K562 (cell line): ENCODE results near the gene ADARB2. TPM values are rescaled to one million over a fixed set of nuclear protein-coding genes. Genes with fewer than 3 reads are reported as not detected.

Experiments used
- ATAC-seq: fragments of 200-7000 bp; cut with Tn5 transposase; 3 replicates; pipeline ENCODE4 v1.9.1; 2020; ENCODE audit warnings: moderate library complexity
- BruUV-seq: library from RNA; stranded (reverse); fragments of 400-500 nt; replicated peaks from 2 replicates; lab custom pipeline; 2021; lab: Mats Ljungman, UMichigan
- CTCF ChIA-PET: fragments of 300-600 bp; formaldehyde crosslinking; extraction: SDS; loops from one replicate; lab custom pipeline; 2021; ENCODE audit warnings: low intra/inter-chr PET ratio; lab: Yijun Ruan, JAX
- POLR2A ChIA-PET: fragments of 300-600, 350-650 bp; sonication (Branson Sonifier 250); formaldehyde crosslinking; extraction: SDS; loops from one replicate; lab custom pipeline; 2021; ENCODE audit warnings: antibody characterized with exemption, inconsistent platforms; lab: Yijun Ruan, JAX
- DNase-seq, 4 experiments: peaks; one replicate each; pipeline versions ENCODE4 v3.0.0 to v3.0.0-alpha.2; 2011 to 2018; ENCODE audit warnings: low spot score in 3 of 4, mixed read lengths in 3 of 4; ENCODE audit errors: extremely low read depth in 1 of 4
- FAIRE-seq: peaks from 2 replicates; lab custom pipeline; 2011; peaks lifted over from hg19 to GRCh38; lab: Jason Lieb, UNC
- H2AFZ ChIP-seq: 2 replicates; pipeline ENCODE4 v1.6.0; 2011; ENCODE audit warnings: low read depth, low read length, control low read depth, inconsistent platforms
- H3K27ac ChIP-seq: fragments of 200-600 bp; 3 replicates; pipeline ENCODE4 v1.8.0; 2011; ENCODE audit warnings: low read depth, mild to moderate bottlenecking, control low read depth, inconsistent platforms, low read length, moderate library complexity, mixed read lengths; ENCODE audit errors: extremely low read depth
- H3K27me3 ChIP-seq, 2 experiments: fragments of 300-600 bp in 1 of 2; 2 replicates in 1 of 2; 3 replicates in 1 of 2; pipeline versions ENCODE4 v1.6.0 to v1.8.0; 2011; ENCODE audit warnings: inconsistent platforms in 2 of 2, low read length in 2 of 2, mild to moderate bottlenecking in 1 of 2, mixed read lengths in 1 of 2, moderate library complexity in 1 of 2; ENCODE audit not compliant: control insufficient read depth in 2 of 2, insufficient read depth in 2 of 2
- H3K36me3 ChIP-seq: fragments of 300-600 bp; 3 replicates; pipeline ENCODE4 v1.8.0; 2011; ENCODE audit warnings: mild to moderate bottlenecking, low read length, inconsistent platforms; ENCODE audit not compliant: control insufficient read depth, insufficient read depth
- H3K4me1 ChIP-seq, 2 experiments: fragments of 200-600 bp in 1 of 2; replicated peaks in 1 of 2; 2 replicates in 1 of 2; 3 replicates in 1 of 2; pipeline versions ENCODE4 v1.5.1 to v1.8.0; 2011; ENCODE audit warnings: inconsistent platforms in 2 of 2, low read length in 2 of 2, mild to moderate bottlenecking in 1 of 2, mixed read lengths in 1 of 2, moderate library complexity in 1 of 2; ENCODE audit not compliant: control insufficient read depth in 2 of 2, insufficient read depth in 2 of 2
- H3K4me2 ChIP-seq: 2 replicates; pipeline ENCODE4 v1.6.1; 2011; ENCODE audit warnings: low read length, control low read depth, inconsistent platforms, mixed read lengths; ENCODE audit not compliant: insufficient read depth
- H3K4me3 ChIP-seq: fragments of 200-600 bp; sonication (generic), shearing (Covaris generic); 2 replicates; pipeline ENCODE4 v1.5.1; 2016; ENCODE audit warnings: control low read depth, inconsistent platforms
- H3K79me2 ChIP-seq: fragments of 200-600 bp; 3 replicates; pipeline ENCODE4 v1.8.0; 2011; ENCODE audit warnings: low read length, inconsistent platforms; ENCODE audit not compliant: control insufficient read depth, insufficient read depth
- H3K9ac ChIP-seq, 2 experiments: 2 replicates each; pipeline versions ENCODE4 v1.6.0 to v1.6.1; 2011; ENCODE audit warnings: low read depth in 2 of 2, low read length in 2 of 2, control low read depth in 1 of 2, inconsistent platforms in 1 of 2, mild to moderate bottlenecking in 1 of 2, mixed read lengths in 1 of 2; ENCODE audit not compliant: insufficient read depth in 1 of 2
- H3K9me1 ChIP-seq: one replicate; pipeline ENCODE4 v1.6.0; 2011; ENCODE audit warnings: inconsistent platforms, mild to moderate bottlenecking, low read length, moderate library complexity; ENCODE audit not compliant: control insufficient read depth, insufficient read depth
- H3K9me3 ChIP-seq: replicated peaks from 2 replicates; pipeline ENCODE4 v1.5.1; 2011; ENCODE audit warnings: low read depth, low read length, inconsistent platforms; ENCODE audit not compliant: control insufficient read depth, insufficient read depth
- H4K20me1 ChIP-seq: replicated peaks from 2 replicates; pipeline ENCODE4 v1.6.1; 2011; ENCODE audit warnings: low read length, inconsistent platforms, mixed read lengths; ENCODE audit not compliant: control insufficient read depth, insufficient read depth
- E2F1 ChIP-seq: sonication (generic); formaldehyde crosslinking; IDR thresholded peaks from 2 replicates; pipeline ENCODE4 v1.8.1; 2023; ENCODE audit warnings: mild to moderate bottlenecking, missing genetic modification reagents, moderate library complexity
- HEY1 ChIP-seq: fragments of 250-450 bp; sonication (Bioruptor Pico); IDR thresholded peaks from 2 replicates; pipeline ENCODE4 v1.5.0; 2020; ENCODE audit warnings: mild to moderate bottlenecking, moderate library complexity, borderline replicate concordance
- LARP7 ChIP-seq: fragments of 450-650 bp; IDR thresholded peaks from 2 replicates; pipeline ENCODE4 v1.6.1; 2016
- NONO ChIP-seq, 2 experiments: fragments of 200-400 bp in 1 of 2; fragments of 450-650 bp in 1 of 2; formaldehyde crosslinking in 1 of 2; IDR thresholded peaks; 2 replicates each; pipeline ENCODE4 v1.6.1; 2017; ENCODE audit warnings: low read depth in 2 of 2, mild to moderate bottlenecking in 2 of 2, moderate library complexity in 2 of 2, low read length in 1 of 2
- PRDM10 ChIP-seq: fragments of 450-650 bp; IDR thresholded peaks from 2 replicates; pipeline ENCODE4 v1.6.1; 2018; ENCODE audit not compliant: partially characterized antibody
- TCF3 ChIP-seq: sonication (generic); formaldehyde crosslinking; IDR thresholded peaks from 2 replicates; pipeline ENCODE4 v1.4.0; 2020; ENCODE audit warnings: mild to moderate bottlenecking, missing genetic modification reagents
- ZKSCAN1 ChIP-seq: fragments of 150-350 bp; IDR thresholded peaks from 2 replicates; pipeline ENCODE4 v1.6.1; 2016; ENCODE audit warnings: low read depth, low read length
- ZNF512 ChIP-seq: IDR thresholded peaks from 2 replicates; pipeline ENCODE4 v1.6.1; 2016; ENCODE audit warnings: missing genetic modification characterization, missing compliant biosample characterization
- WGBS: fragments of 100-300 bp; shearing (Covaris generic); methylation state at CpG from one replicate; pipeline ENCODE4 v1.1.6; 2016; ENCODE audit warnings: low coverage, mixed read lengths; ENCODE audit not compliant: insufficient coverage; ENCODE audit errors: missing lambda C conversion rate; 5-methylcytosine and 5-hydroxymethylcytosine counted together
- in situ Hi-C: fragments of 300-500 bp; cut with MboI; formaldehyde crosslinking; loops from 4 replicates; pipeline ENCODE4 v1.15.0; 2018; ENCODE audit warnings: inconsistent platforms, mixed read lengths
- intact Hi-C: fragments of 100-400 bp; cut with micrococcal nuclease; formaldehyde crosslinking; loops from 2 replicates; pipeline ENCODE4 v1.14.2; 2022
- polyA plus RNA-seq, 8 experiments: library from polyadenylated mRNA; depleted of rRNA in 4 of 8; stranded (reverse) in 5 of 8; unstranded in 3 of 8; fragments of >200 nt; fragmentation: Nextera tagmentation in 2 of 8; fragmentation: Illumina TruSeq in 1 of 8; extraction: Ambion mirVana in 2 of 8; extraction: Trizol in 1 of 8; gene quantifications; 2 replicates each; pipeline versions ENCODE4 v1.2.1 to v1.2.3, GENCODE V29; 2011 to 2014; ENCODE audit warnings: inconsistent platforms in 1 of 8, missing spikeins in 1 of 8
- total RNA-seq, 7 experiments: library from RNA; depleted of rRNA in 6 of 7; stranded (reverse); fragments of >200 nt in 6 of 7; fragmentation: Illumina TruSeq in 2 of 7; extraction: Trizol in 2 of 7; gene quantifications; 2 replicates each; pipeline versions ENCODE4 v1.2.1 to v1.2.3, GENCODE V29; 2011 to 2021; ENCODE audit warnings: low replicate concordance in 1 of 7

ADARB2 gene
- total and polyA plus RNA-seq, 9 of the 15 experiments (the other 6 are each of a cell fraction or from before 2014, with no cell fraction given): not detected

- H3K4me1 ChIP-seq: peaks cover 0 to 5% of the 10 kb centered on the region in 2 experiments; a peak in 3 of 5 replicates
- no TSS peak for BruUV-seq
- ChIA-PET POLR2A (no interaction called here), CTCF (no interaction called here)
- H3K9ac ChIP-seq: no peak overlapping the region
- TF ChIP-seq ZNF512 (tag) (peak; percentile 90), LARP7 (no peak)
- in situ Hi-C loops: no loop called here
- H3K4me3 ChIP-seq: no peak overlapping the region
- H3K4me2 ChIP-seq: no peak overlapping the region
- no peaks in the 10 kb centered on the region for H4K20me1 ChIP-seq
- ATAC-seq: no peak
- intact Hi-C loops: no loop called here
- H3K27ac ChIP-seq: no peak overlapping the region
- no peak for FAIRE-seq
- H3K36me3 ChIP-seq: no peaks in the 10 kb centered on the region
- DNase-seq: no peak
- H3K79me2 ChIP-seq: no peaks in the 10 kb centered on the region
- H3K9me1 ChIP-seq: no peaks in the 10 kb centered on the region
- 3% methylated on average over 3 of the region's 3 CpGs for WGBS
- no peaks in the 10 kb centered on the region for H3K9me3 ChIP-seq
- peaks cover 7 to 56% of the 10 kb centered on the region in 2 experiments; a peak in 4 of 5 replicates for H3K27me3 ChIP-seq
- no peak overlapping the region for H2AFZ ChIP-seq
Measured at GRCh38 chr10:1608408-1608807, 128.9 kb downstream of the ADARB2 start.

- intact Hi-C loops: no loop called here
- FAIRE-seq: no peak
- TF ChIP-seq E2F1 (CRISPR knock-in tag) (no peak), HEY1 (no peak), PRDM10 (no peak), TCF3 (CRISPR knock-in tag) (no peak), NONO (IDR thresholded peaks at IDR 0.05; ENCODE audit: low read depth in 2 of 2, low read length in 1 of 2) (no peak), ZKSCAN1 (no peak)
Measured at GRCh38 chr10:1607466-1607865, 129.9 kb downstream of the ADARB2 start.

More at GRCh38 chr10:1607466-1607865, 129.9 kb downstream of the ADARB2 start:
- ChIA-PET POLR2A (no interaction called here), CTCF (no interaction called here)
- no TSS peak for BruUV-seq
- Histone ChIP-seq H3K4me1 (no peaks in the 10 kb centered on the region; a peak in 3 of 5 replicates), H3K36me3 (no peaks in the 10 kb centered on the region), H2AFZ (no peak overlapping the region), H3K27me3 (peaks cover 7 to 64% of the 10 kb centered on the region in 2 experiments; a peak in 4 of 5 replicates), H3K9me1 (no peaks in the 10 kb centered on the region), H3K27ac (no peak overlapping the region), H3K4me3 (no peak overlapping the region), H3K9me3 (no peaks in the 10 kb centered on the region), H3K4me2 (no peak overlapping the region), H3K79me2 (no peaks in the 10 kb centered on the region), H4K20me1 (no peaks in the 10 kb centered on the region; the same call in 1 of the 2 replicates), H3K9ac (no peak overlapping the region; a peak in 1 of 4 replicates)
- in situ Hi-C loops: no loop called here
- ATAC-seq (no peak), DNase-seq (no peak)
- 3% methylated on average over 11 of the region's 14 CpGs for WGBS
